Vagina (tissue), 2 donors: ENCODE results near the gene PTPRD.

ENCODE experiments used
- CTCF ChIP-seq, 3 experiments: fragments of 450-650 bp in 2 of 3; fragments of 200-600 bp in 1 of 3; sonication (generic) in 1 of 3; IDR thresholded peaks; one replicate each; pipeline ENCODE4 v1.5.1; 2017 to 2019; ENCODE audit warnings: antibody characterized with exemption in 3 of 3, mild to moderate bottlenecking in 2 of 3, moderate library complexity in 2 of 3
- POLR2A ChIP-seq, 2 donors: fragments of 450-650 bp; IDR thresholded peaks; one replicate each; pipeline ENCODE4 v1.6.1; 2017; ENCODE audit warnings: antibody characterized with exemption in 2 of 2, mild to moderate bottlenecking in 2 of 2, moderate library complexity in 2 of 2
- POLR2AphosphoS5 ChIP-seq, 2 donors: sonication (generic); formaldehyde crosslinking; IDR thresholded peaks; one replicate each; pipeline ENCODE4 v1.9.0; 2017; ENCODE audit warnings: antibody characterized with exemption in 2 of 2, mild to moderate bottlenecking in 2 of 2, low read depth in 1 of 2; ENCODE audit not compliant: insufficient read depth in 1 of 2

- TF ChIP-seq POLR2A (IDR thresholded peaks at IDR 0.05): no peak
- TF ChIP-seq CTCF (IDR thresholded peaks at IDR 0.05): no peak
- TF ChIP-seq POLR2AphosphoS5 (IDR thresholded peaks at IDR 0.05; ENCODE audit: insufficient read depth in 1 of 2, low read depth in 1 of 2): no peak
These were observed 1579.8 kb downstream of the PTPRD start for GRCh38 chr9:9033022-9033421.
